ENCODE data around the gene NAA25.
A peak's percentile ranks its signal among the peaks of the same experiment; 100 is the strongest.
"Not testable (repeated sequence)": the region's sequence is repeated elsewhere in the genome, so short reads cannot be mapped to it uniquely, and the experiment has no call there.

The NAA25 gene

DNA sequence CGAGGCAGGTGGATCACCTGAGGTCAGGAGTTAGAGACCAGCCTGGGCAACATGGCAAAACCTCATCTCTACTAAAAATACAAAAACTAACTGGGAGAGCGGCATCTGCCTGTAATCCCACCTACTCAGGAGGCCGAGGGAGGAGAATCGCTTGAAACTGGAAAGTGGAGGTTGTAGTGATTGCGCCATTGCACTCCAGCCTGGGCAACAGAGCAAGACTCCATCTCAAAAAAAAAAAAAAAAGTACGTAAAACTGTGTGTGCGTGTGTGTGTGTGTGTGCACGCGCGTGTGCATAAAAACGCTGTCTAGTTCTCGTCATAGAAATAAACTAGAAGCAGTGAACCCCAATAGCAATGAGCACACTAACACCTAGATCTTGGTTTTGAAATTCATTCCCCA is 72.0 kb downstream of the NAA25 start:
- not testable (repeated sequence) for DNase-seq

DNA sequence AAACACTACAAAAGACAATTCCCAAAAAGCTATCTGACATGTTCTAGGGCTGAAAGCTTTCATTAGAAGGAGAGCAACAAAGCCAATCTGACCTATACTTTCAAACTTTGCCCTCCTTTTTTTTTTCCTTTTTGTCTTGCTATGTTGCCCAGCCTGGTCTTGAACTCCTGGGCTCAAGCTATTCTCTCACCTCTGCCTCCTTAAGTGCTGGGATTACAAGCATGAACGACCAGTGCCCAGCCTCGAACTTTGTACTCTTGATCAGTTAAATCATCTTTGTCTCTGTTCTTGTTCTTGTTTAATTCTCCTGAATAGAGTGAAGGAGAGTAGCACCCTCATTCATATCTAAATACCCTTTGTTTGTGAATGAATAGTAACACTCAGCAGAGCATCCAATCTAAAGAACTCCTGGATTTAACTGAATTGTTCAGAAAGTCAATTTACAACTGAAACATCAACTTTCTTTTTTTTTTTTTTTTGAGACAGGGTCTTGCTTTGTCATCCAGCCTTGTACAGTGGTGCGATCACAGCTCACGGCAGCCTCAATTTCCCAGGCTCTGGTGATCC is 73.3 kb downstream of the NAA25 start:
- no peak for DNase-seq

DNA sequence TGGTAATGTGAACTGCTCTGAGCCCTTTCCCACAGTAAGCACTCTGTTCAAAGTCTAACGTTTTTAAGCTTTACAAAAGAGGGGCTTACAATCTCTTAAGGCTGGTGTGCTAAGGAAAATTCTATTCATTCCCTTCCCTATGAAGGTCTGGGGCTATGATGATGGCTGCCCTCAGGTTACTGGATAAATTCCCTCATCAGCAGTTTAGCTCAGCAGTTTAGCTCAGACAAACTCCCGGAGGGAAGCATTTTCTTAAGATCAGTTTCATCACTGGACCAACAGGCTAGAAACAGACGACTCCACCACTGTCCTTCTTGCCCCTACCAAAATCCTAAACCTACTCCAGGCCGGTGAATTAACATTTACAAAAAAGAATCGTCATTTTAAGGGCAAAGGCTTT is 76.3 kb downstream of the NAA25 start:
- no peak for DNase-seq

DNA sequence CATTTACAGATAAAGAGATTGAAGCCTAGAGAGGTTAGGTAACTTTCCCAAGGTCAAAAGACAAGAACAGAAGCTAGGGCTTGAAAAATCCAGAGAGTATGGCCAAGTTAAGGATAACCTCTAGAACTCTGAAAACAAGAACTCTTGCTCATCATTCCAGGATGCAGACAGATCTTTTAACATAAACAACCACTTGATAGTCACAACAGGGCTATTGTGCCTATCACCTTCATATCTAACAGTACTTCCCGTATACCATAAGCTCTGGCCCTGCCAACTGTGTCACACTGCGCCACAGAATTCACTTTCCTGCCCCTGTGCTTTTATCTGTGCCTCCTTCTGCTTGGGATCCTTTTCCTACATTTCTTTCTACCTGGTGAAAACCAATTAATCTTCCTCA is 77.1 kb downstream of the NAA25 start:
- no peak for DNase-seq

DNA sequence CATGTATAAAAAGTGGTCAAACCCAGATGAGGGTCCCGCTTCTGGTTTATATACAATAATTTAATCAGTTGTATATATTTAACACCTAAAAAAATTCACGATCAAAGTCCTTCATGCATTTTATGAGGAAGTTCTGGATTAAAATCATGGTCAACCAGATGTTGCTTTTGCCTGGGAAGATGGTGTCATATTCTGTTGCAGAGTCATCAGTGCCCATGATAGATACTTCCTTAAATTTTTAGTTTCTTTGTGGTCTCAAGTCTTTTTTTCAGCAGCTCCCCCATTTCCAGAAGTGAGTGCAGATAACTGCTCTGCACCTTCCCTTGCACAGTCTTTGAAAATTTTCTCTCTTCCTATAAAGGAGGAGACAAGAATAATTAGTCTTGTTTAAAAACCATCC is 79.3 kb downstream of the NAA25 start:
- DNase-seq: no peak

DNA sequence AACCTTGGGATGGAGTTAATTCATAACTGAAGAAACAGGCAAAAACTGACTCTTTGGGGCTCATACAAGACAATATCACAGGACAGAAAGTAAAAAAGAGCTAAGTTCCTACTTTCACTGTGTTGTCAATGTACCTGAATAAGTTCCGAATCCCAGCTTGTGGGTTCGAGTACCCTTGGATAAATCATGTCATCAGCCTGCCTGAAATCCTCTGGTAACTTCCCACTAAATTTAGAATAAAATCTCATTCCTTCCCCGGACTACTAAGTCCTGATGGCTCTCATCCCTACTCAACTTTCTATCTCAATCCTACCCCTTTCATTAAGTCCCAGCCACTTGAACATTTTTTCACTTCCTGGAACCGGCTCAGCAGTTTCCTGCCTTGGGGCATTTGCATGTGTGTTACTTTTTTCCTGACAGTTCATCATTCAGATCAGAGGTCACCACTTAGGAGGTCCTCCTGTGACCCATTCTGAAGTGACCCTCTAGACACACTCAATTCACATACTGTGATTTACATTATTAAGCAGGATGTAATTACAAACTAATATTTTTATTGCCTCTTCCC is 82.7 kb downstream of the NAA25 start:
- no peak for DNase-seq

DNA sequence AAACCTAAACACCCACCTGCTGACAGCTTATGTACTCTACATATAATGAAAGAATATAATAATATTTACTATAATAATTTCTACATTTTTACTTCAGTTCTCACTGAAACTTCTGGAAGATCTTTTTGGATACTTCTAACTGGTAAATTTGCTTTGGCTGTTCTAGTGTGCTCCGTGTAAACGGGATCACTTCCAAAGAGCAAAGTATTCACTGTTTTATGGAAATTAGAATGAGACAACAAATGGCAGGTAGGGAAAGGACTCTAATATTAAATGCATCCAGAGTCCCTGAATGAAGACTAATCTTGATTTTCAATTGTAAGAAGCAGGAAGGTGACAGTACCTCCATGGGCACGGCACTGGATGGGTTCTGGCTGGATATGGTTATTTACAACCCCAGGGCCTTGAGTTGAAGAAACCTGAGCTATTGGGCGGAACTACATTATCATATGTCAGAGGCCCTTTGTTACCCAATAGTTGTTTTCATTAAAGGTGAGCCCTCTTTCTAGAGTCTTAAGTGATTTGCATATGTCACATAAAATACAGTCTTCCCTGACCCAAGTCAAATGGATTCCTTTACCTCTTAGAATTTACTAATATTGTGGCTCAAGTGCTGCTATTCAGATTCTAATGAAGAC is 84.7 kb downstream of the NAA25 start:
- DNase-seq: no peak

DNA sequence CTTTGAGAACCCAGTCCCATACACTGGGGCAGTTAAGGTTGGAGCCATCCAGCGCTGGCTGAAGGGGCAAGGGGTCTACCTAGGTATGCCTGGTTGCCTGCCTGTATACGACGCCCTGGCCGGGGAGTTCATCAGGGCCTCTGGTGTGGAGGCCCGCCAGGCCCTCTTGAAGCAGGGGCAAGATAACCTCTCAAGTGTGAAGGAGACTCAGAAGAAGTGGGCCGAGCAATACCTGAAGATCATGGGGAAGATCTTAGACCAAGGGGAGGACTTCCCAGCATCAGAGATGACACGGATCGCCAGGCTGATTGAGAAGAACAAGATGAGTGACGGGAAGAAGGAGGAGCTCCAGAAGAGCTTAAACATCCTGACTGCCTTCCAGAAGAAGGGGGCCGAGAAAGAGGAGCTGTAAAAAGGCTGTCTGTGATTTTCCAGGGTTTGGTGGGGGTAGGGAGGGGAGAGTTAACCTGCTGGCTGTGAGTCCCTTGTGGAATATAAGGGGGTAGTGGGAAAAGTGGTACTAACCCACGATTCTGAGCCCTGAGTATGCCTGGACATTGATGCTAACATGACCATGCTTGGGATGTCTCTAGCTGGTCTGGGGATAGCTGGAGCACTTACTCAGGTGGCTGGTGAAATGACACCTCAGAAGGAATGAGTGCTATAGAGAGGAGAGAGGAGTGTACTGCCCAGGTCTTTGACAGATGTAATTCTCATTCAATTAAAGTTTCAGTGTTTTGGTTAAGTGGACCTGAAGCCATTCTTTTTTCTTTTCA is 86.2 kb downstream of the NAA25 start:
- no peak for DNase-seq

DNA sequence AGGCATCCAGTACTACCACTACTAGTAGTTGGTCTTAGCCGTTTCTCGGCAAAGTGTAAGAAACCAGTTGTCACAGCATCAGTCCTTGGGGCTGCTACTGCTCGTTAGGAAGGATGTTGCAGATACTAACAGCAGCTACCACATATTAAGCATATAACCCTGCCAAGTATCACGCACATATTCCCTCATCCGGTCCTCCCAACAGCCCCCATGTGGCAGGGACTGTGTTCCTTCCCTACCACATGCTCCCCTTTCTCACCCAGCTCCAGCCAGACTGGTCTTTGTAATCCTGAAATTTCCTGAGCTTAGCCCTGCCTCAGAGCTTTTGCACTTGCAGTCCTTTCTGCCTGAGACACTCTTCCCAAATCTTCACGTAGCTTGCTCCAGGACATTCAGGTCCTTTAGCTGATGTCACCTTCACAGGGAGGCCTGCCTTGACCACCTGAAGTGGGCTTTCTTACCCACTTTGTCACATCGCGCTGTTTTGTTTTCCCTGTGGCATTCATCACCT is 87.6 kb downstream of the NAA25 start:
- DNase-seq: no peak

DNA sequence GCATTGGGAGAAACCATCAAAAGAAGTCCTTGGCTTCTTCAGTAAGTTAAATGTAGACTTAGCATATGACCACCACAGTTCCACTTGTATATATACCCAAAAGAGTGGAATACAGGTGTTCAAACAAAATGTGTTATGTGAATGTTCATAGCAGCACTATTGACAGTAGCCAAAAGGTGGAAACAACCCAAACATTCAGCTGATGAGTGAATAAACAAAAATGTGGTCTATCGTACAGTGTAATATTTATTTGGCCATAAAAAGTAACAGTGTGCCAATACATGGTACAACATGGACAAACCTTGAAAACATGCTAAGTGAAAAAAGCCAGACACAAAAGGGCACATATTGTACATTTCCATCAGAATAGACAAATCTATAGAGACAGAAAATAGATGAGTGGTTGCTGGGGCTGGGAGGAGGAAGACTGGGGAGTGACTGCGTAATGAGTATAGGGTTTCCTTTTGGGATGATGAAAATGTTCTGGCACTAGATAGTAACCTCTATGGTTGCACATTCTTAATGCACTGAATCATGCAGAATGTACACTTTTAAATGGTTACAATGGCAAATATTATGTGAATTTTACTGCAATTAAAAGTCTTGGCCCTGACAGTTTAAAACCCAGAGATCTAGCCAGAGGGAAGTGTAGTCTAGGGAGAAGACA is 89.9 kb downstream of the NAA25 start:
- DNase-seq: no peak

DNA sequence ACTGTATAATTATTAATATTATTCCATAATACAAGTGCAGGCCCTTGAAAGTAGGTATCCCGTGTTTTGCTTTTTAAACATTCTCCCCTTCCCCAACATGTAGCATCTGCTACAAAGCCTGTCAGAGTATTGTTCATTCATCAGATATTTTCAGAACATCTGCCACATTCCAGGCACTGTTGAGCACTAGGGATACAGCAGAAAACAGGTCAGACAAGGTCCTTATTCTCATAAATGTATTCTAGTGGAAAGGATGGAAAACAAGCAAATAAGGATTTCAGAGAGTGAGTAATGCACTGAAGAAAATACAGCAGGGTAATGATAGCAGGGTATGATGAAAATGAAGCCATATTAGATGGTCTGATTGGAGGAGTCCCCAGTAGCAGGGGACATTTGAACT is 91.5 kb downstream of the NAA25 start:
- no peak for DNase-seq

DNA sequence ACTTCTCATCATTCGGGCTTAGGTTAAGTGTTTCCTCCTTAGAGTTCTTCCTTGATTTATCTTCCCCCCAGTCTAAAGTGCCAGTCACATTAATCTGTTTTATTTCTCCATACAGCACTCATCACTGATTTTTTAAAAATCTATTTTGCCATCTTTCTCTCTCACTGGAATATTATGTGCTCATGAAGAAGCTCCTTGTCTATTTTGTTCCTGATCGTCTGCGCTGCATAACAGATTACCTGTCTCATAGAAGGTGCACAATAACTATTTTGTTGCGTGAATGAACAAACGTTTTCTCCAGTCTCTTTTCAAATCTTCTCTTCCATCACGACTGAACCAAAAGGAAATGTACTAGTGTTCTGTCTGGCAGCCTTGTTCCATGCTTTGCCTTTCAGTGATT is 92.6 kb downstream of the NAA25 start:
- no peak for DNase-seq

DNA sequence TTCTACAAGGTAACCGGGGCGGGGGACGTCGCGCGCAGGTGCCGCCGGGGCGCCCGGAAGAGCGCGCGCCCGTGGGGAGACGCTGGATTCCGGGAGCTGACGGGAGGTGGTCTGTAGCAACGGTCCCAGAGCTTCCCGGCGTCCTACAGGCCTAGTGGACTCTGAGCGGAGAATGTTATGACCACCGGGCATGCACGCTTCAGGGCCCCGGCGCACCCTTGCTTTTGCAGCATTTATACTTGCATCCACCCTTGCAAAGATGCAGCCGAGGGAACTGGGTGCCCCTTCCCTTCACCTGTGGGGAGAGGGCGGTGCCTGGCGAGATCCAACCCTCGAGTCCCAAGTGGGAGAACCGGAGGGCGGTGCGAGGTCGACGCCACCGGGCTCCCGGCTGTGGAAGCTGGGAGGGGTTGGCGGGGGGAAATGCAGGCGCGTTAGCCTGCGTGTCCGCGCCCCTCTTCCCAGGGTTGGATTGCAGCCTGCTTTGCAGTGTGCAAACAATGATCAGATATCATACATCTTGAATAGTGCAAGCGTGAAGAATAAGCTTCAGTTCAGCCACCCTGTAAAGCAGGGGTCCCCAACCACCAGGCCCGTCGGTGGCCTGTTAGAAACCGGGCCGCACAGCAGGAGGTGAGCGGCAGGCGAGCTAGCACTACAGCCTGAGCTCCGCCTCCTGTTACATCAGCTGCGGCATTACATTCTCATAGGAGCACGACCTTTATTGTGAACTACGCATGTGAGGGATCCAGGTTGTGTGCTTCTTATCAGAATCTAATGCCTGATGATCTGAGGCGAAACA is 94.8 kb downstream of the NAA25 start:
- peak; percentile 69 for DNase-seq

DNA sequence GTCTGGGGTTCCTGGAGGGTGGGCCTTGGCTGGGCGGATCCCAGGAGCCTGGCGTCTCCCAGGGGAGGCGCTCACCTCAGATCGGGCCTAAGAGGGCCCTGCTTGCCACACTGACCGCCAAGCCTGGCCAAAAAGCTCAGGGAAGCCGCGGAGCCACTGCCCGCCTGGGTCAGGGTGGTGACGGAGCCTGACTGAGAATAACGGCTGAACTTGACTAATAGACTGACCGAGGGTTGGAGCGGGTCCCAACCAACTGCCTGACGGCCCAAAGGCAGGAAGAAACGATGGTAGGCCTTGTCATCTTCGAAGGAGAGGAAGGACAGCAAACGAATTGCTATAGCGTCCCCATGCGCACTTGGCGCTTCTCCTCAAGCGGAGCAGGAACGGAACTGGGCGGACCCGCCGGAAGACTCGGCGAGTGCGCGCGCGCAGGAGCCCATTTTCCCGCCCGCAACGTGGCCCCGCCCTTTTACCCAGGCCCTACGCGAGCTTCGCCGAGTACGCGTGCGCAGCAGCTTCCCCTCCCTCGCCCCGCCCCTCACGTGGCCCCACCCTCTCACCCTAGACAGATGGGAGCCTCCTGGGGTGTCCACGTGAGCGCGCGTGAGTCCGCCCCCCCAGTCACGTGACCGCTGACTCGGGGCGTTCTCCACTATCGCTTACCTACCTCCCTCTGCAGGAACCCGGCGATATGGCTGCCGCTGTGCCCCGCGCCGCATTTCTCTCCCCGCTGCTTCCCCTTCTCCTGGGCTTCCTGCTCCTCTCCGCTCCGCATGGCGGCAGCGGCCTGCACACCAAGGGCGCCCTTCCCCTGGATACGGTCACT is 95.6 kb downstream of the NAA25 start, which contains the start of the genes ERP29 and TMEM116:
Gene ERP29 (plus strand): TSS at position 652 of the 826 bp plus-strand sequence. CDS start 40 bp downstream, at position 692.
Gene TMEM116 (minus strand): TSS at position 391 of the 826 bp plus-strand sequence. CDS start 7,895 bp downstream, outside the sequence.
- peak; percentile 100 for DNase-seq

DNA sequence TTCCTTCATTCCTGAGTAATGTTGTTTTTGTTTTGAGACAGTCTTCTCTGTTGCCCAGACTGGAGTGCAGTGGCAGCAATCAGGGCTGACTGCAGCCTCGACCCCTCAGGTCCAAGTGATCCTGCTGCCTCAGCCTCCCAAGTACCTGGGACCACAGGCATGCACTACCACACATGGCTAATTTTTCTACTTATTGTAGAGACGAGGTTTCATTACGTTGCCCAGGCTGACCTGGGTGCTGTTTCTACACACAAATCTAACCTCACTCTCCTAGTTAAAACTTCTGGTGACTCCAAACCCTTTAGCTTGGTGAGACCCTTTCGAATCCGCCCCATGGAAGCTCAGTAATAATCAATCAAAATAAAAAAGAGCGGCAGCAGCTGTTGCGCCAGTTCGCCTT is 96.9 kb downstream of the NAA25 start:
- no peak for DNase-seq

DNA sequence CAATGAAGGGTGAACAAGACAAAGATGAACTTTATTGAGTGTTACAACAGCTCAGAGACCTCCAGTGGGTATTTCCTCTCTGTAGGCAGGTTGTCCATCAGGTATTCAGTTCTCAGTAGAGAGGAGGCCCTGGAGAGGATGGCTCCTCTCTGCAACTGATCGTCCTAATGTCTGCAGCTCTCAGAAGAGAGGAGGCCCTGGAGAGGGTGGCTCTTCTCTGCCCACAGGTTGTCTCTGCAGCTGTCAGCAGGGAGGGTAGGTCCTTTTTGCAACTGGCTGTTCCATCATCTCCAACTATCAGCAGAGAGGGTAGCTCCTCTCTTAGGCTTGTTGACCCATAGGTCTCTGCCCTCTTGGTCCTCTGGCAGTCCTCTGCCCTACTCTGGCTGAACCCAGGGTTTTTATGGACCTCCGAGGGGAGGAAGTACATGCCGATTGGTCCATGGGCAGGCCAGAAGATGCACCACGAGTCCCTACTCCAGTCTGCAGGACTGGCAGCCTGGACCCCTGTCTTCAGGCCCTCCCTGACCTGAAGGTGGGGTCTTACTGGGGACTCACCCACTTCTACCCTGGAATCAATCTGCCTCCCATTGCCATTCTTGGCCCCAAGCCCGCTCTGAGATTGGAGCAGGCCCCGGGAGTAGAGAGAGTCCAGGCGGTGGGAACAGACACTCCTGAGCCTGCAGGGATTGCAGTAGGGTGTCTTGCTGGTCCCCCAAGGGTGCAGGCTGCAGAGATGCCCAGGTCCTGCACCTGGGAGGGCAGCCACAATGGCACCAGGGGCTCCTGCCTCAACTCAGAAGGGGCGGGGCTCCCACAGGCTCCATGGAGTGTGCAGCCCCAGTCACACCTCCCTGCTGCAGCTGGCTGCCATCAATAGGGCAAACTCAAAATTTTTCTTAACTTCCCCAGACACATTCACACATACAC is 97.9 kb downstream of the NAA25 start:
- DNase-seq: no peak

DNA sequence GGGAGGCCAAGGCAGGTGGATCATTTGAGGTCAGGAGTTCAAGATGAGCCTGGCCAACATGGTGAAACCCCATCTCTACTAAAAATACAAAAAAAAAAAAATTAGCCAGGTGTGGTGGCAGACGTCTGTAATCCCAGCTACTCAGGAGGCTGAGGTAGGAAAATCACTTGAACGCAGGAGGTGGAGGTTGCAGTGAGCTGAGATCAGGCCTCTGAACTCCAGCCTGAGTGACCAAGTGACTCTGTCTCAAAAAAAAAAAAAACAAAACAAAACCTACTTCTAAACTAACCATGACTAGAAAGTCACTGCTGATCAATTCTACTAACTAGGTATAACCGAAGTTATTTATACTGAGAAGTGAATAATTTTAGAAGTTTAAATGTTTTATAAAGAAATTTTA is 99.0 kb downstream of the NAA25 start:
- DNase-seq: not testable (repeated sequence)

DNA sequence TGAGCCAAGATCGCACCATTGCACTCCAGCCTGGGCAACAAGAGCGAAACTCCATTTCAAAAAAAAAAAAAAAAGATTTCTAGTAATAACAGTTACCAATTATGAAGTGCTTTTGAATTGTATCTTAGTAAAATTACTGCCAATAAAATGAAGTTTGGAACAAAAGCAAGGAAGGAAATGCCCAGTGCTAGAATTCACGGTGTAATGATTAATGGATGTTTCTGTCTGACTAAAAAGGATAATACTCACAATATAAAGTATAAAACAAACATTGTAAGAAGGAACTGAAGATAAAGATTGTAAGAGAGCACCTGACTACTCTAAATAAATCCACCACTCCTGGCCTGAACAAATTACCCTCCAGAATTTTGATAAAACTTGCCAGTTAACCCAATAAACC is 99.7 kb downstream of the NAA25 start:
- no peak for DNase-seq

DNA sequence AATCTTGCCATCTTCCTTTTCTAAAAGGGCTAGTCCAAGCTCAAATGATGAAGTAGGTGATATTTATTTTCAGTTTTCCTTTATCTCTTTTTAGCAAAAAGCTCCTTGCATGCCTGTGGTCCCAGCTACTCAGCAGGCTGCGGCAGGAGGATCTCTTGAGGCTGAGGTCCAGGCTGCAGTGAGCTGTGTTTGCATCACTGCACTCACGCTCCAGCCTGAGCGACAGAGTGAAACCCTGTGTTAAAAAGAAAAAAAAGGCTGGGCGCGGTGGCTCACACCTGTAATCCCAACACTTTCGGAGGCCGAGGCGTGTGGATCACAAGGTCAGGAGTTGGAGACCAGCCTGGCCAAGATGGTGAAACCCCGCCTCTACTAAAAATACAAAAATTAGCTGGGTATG is 100.6 kb downstream of the NAA25 start:
- no peak for DNase-seq
